ENCODE results near the gene FKBP14. TPM values are rescaled to one million over a fixed set of nuclear protein-coding genes. Genes with fewer than 3 reads are reported as not detected.

Gene FKBP14
- total and polyA plus RNA-seq, 2 of the 8 experiments (the other 6 are each of a cell fraction or from before 2014, with no cell fraction given): 3.2 to 20.7 TPM

- no peak for TF ChIP-seq GTF2F1 (IDR thresholded peaks at IDR 0.05; ENCODE audit: borderline replicate concordance, low read depth, low read length)
Measured at GRCh38 chr7:30066687-30067086, 40.2 kb upstream of the FKBP14 start (continued).

All from H1 (cell line).